Ectodermal cell (in vitro differentiated cells): ENCODE measurements around the gene PRKAR1B.
"Not testable (repeated sequence)": the region's sequence is repeated elsewhere in the genome, so short reads cannot be mapped to it uniquely, and the experiment has no call there.

Experiments
- H3K27ac ChIP-seq: 2 replicates; pipeline ENCODE4 v1.7.0; 2013; ENCODE audit warnings: mild to moderate bottlenecking, low read depth, low read length; ENCODE audit not compliant: insufficient read depth, poor library complexity, severe bottlenecking
- H3K27me3 ChIP-seq: 2 replicates; pipeline ENCODE4 v1.7.0; 2013; ENCODE audit warnings: mild to moderate bottlenecking, low read length; ENCODE audit not compliant: insufficient read depth, control insufficient read depth, poor library complexity, severe bottlenecking
- H3K36me3 ChIP-seq: one replicate; pipeline ENCODE4 v1.7.0; 2013; ENCODE audit warnings: low read length; ENCODE audit not compliant: control insufficient read depth, insufficient read depth
- H3K4me1 ChIP-seq: one replicate; pipeline ENCODE4 v1.7.0; 2013; ENCODE audit warnings: low read length; ENCODE audit not compliant: control insufficient read depth, insufficient read depth
- H3K4me3 ChIP-seq: 2 replicates; pipeline ENCODE4 v1.7.0; 2013; ENCODE audit warnings: low read depth, low read length, control low read depth; ENCODE audit not compliant: insufficient read depth
- H3K9me3 ChIP-seq: 2 replicates; pipeline ENCODE4 v1.7.0; 2013; ENCODE audit warnings: mild to moderate bottlenecking, low read length, moderate library complexity; ENCODE audit not compliant: control insufficient read depth
- WGBS, 2 experiments: methylation state at CpG; one replicate each; pipeline ENCODE4 v1.1.7; 2013; ENCODE audit warnings: missing lambda C conversion rate in 2 of 2; 5-methylcytosine and 5-hydroxymethylcytosine counted together

Gene PRKAR1B

GRCh38 chr7:646951-647350, 80.1 kb downstream of the PRKAR1B start:
- Histone ChIP-seq H3K27me3 (no peaks in the 10 kb centered on the region), H3K27ac (no peak overlapping the region), H3K4me1 (no peaks in the 10 kb centered on the region), H3K4me3 (no peak overlapping the region), H3K9me3 (no peaks in the 10 kb centered on the region), H3K36me3 (no peaks in the 10 kb centered on the region)
- WGBS, 2 experiments, result 94 to 95% methylated on average over 11 of the region's 11 CpGs

DNA sequence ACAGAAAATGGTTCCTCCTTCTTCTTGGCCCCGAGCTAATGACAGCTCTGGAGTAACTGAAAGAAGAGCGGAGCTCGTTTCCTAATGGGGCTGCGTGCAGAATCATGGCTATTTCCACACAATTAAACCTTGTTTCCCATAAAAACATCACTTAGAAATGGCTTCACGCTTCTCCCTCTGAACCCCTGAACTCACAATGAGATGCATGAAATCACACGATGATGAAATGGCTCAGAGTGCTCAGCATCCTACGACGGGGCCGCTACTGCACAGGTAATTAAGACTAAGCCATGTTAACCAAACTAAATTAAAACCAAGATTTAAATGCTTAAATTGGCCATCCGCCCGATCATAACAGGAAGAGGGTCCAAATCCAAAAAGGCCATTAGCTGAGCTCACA, 80.6 kb downstream of the PRKAR1B start:
- Histone ChIP-seq H3K4me1 (no peaks in the 10 kb centered on the region), H3K36me3 (no peaks in the 10 kb centered on the region), H3K27ac (no peak overlapping the region), H3K9me3 (no peaks in the 10 kb centered on the region), H3K4me3 (no peak overlapping the region), H3K27me3 (no peaks in the 10 kb centered on the region)
- 93 to 97% methylated on average over 11 of the region's 11 CpGs for WGBS, 2 experiments

- H3K9me3 ChIP-seq, result no peaks in the 10 kb centered on the region
- H3K4me1 ChIP-seq, result no peaks in the 10 kb centered on the region
- no peaks in the 10 kb centered on the region for H3K36me3 ChIP-seq
- no peak overlapping the region for H3K27ac ChIP-seq
- H3K27me3 ChIP-seq, result no peaks in the 10 kb centered on the region
- no peak overlapping the region for H3K4me3 ChIP-seq
- WGBS, 2 experiments, result 92 to 93% methylated on average over 13 of the region's 13 CpGs
Measured at GRCh38 chr7:645606-646005, 81.5 kb downstream of the PRKAR1B start.

GRCh38 chr7:644381-645305, 82.4 kb downstream of the PRKAR1B start:
- H3K4me1 ChIP-seq, result no peaks in the 10 kb centered on the region
- H3K27me3 ChIP-seq, result no peaks in the 10 kb centered on the region
- no peak overlapping the region for H3K27ac ChIP-seq
- no peaks in the 10 kb centered on the region for H3K36me3 ChIP-seq
- H3K9me3 ChIP-seq, result no peaks in the 10 kb centered on the region
- H3K4me3 ChIP-seq, result no peak overlapping the region
- WGBS, 2 experiments, result 95% methylated on average over 35 of the region's 35 CpGs

DNA sequence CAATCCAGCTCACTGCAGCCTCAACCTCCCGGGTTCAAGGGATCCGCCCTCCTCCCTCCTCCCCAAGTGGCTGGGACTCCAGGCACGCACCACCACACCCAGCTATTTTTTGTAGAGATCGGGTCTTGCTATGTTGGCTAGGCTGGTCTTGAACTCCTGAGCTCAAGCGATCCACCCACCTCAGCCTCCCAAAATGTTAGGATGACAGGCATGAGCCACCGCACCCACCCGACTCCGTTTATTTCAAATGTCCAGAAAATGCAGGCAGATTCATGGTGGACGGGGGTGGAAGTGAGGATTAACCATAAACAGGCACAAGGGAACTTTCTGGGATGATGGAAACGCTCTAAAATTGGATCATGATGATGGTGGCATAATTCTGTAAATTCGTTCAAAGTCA, 85.1 kb downstream of the PRKAR1B start:
- no peak overlapping the region for H3K27ac ChIP-seq
- H3K9me3 ChIP-seq, result no peaks in the 10 kb centered on the region
- no peaks in the 10 kb centered on the region for H3K36me3 ChIP-seq
- no peak overlapping the region for H3K4me3 ChIP-seq
- H3K27me3 ChIP-seq, result no peaks in the 10 kb centered on the region
- no peaks in the 10 kb centered on the region for H3K4me1 ChIP-seq
- whole genome bisulfite sequencing, 2 experiments, result 95% methylated on average over 11 of the region's 11 CpGs

DNA sequence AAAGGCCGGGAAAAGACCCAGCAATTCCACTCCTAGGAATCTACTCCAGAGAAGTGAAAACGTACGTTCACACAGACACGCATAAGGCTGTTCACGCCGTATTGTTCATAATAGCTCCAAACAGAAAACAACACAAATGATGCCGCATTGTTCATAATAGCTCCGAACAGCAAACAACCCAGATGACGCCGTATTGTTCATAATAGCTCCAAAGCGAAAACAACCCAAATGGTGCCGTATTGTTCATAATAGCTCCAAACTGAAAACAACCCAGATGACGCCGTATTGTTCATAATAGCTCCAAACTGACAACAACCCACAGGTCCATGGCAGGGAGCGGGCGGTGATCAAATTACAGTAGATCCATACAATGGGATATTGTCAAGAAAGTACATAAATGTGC, 85.8 kb downstream of the PRKAR1B start:
- Histone ChIP-seq H3K4me3 (no peak overlapping the region), H3K27ac (no peak overlapping the region), H3K4me1 (no peaks in the 10 kb centered on the region), H3K27me3 (no peaks in the 10 kb centered on the region), H3K36me3 (no peaks in the 10 kb centered on the region), H3K9me3 (no peaks in the 10 kb centered on the region)
- WGBS, 2 experiments, result 90 to 93% methylated on average over 16 of the region's 16 CpGs

DNA sequence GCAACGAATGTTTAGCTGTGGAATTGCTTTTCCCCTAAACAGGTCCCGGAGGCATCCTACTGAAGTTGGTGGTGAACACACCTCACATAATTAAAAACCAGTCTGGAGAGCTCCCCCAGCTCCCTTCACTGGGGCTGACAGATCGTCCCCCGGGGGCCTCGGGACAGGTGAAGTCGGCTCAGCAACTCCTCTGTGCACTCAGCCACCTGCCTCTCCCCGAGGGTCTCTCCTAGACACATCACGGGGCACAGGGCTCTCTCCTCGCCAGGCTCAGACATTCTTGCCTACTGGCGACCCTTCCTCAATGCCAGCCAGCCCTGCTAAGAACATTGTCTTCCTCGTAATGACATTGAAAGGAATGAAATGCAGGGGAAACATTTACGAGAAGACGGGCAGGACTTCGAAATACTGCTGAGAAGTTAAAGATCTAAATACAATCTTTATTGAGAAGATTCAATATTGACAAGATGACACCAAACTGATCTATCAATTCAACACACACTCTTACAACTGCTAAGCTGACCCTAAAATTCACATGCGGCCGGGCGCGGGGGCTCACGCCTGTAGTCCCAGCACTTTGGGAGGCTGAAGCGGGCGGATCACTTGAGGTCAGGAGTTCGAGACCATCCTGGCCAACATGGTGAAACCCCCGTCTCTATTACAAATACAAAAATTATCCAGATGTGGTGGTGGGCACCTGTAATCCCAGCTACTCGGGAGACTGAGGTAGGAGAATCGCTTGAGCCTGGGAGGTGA, 88.6 kb downstream of the PRKAR1B start:
- 92 to 94% methylated on average over 25 of the region's 25 CpGs for WGBS, 2 experiments
- Histone ChIP-seq H3K4me3 (no peak overlapping the region), H3K36me3 (no peaks in the 10 kb centered on the region), H3K4me1 (no peaks in the 10 kb centered on the region), H3K9me3 (no peaks in the 10 kb centered on the region), H3K27me3 (no peaks in the 10 kb centered on the region), H3K27ac (no peak overlapping the region)

DNA sequence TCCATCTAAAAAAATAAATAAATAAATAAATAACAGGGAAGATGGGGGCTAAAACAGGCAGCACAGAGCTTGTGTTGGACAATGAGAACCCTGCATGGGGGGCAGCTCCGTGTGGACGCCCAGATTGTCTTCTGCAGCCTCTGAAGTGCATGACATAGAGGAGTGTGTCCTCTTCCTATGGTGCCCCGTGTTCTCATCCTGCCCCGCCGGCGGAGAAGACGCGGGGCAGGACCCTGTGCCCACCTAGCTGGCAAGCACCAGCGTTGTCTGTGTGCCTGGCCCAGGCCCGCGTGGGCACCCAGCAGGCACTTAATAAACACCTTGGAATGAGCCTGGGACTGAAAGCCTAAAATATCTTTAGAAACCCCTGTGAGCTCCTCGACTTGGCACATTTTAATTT, 89.3 kb downstream of the PRKAR1B start:
- Histone ChIP-seq H3K4me1 (no peaks in the 10 kb centered on the region), H3K36me3 (no peaks in the 10 kb centered on the region)
- WGBS, 2 experiments, result 93% methylated on average over 12 of the region's 12 CpGs

GRCh38 chr7:636396-636795, 90.7 kb downstream of the PRKAR1B start:
- H3K36me3 ChIP-seq, result no peaks in the 10 kb centered on the region

More for the DNA sequence above, 89.3 kb downstream of the PRKAR1B start:
- H3K27ac ChIP-seq, result no peak overlapping the region
- H3K27me3 ChIP-seq, result no peaks in the 10 kb centered on the region
- no peaks in the 10 kb centered on the region for H3K9me3 ChIP-seq
- no peak overlapping the region for H3K4me3 ChIP-seq

GRCh38 chr7:635687-636382, 91.2 kb downstream of the PRKAR1B start:
- not testable (repeated sequence) for H3K27me3 ChIP-seq, H3K27ac ChIP-seq, H3K4me1 ChIP-seq, H3K9me3 ChIP-seq, H3K36me3 ChIP-seq, H3K4me3 ChIP-seq
- 97 to 98% methylated on average over 53 to 68 of the region's 81 CpGs for WGBS, 2 experiments

More at GRCh38 chr7:636396-636795, 90.7 kb downstream of the PRKAR1B start:
- no peak overlapping the region for H3K4me3 ChIP-seq
- no peak overlapping the region for H3K27ac ChIP-seq
- H3K27me3 ChIP-seq, result no peaks in the 10 kb centered on the region
- H3K4me1 ChIP-seq, result no peaks in the 10 kb centered on the region
- WGBS, 2 experiments, result 87 to 89% methylated on average over 17 of the region's 17 CpGs
- no peaks in the 10 kb centered on the region for H3K9me3 ChIP-seq
